Keratinocyte (primary cell): ENCODE data around the gene PABPC1L2B. TPM values are rescaled to one million over a fixed set of nuclear protein-coding genes. Genes with fewer than 3 reads are reported as not detected.

Source experiments
- DNase-seq: peaks from one replicate; pipeline ENCODE4 v3.0.0-alpha.2; 2011; ENCODE audit warnings: low read depth, missing footprints, low spot score
- FAIRE-seq: peaks from 2 replicates; lab custom pipeline; 2011; peaks lifted over from hg19 to GRCh38; lab: Jason Lieb, UNC
- H2AFZ ChIP-seq: 2 replicates; pipeline ENCODE4 v1.6.0; 2012; ENCODE audit warnings: low read length, control low read depth, inconsistent platforms; ENCODE audit not compliant: control insufficient read depth
- H3K27ac ChIP-seq: 2 replicates; pipeline ENCODE4 v1.5.1; 2011; ENCODE audit warnings: low read length; ENCODE audit not compliant: control insufficient read depth, insufficient read depth
- H3K27me3 ChIP-seq: 3 replicates; pipeline ENCODE4 v1.6.0; 2011; ENCODE audit warnings: low read length; ENCODE audit not compliant: control insufficient read depth, insufficient read depth; ENCODE audit errors: extremely low read depth
- H3K36me3 ChIP-seq, 2 experiments: 2 replicates in 1 of 2; 3 replicates in 1 of 2; pipeline ENCODE4 v1.5.1; 2011; ENCODE audit warnings: low read length in 2 of 2, mild to moderate bottlenecking in 1 of 2; ENCODE audit not compliant: control insufficient read depth in 2 of 2, insufficient read depth in 2 of 2; ENCODE audit errors: extremely low read depth in 1 of 2
- H3K4me1 ChIP-seq: 3 replicates; pipeline ENCODE4 v1.5.1; 2011; ENCODE audit warnings: low read length; ENCODE audit not compliant: control insufficient read depth, insufficient read depth; ENCODE audit errors: extremely low read depth
- H3K4me2 ChIP-seq: 3 replicates; pipeline ENCODE4 v1.6.0; 2011; ENCODE audit warnings: low read depth, low read length; ENCODE audit not compliant: control insufficient read depth, insufficient read depth; ENCODE audit errors: extremely low read depth
- H3K4me3 ChIP-seq, 3 experiments: fragments of 200-600 bp in 1 of 3; sonication (generic) in 1 of 3; 2 replicates in 2 of 3; 3 replicates in 1 of 3; pipeline ENCODE4 v1.5.1; 2011 to 2016; ENCODE audit warnings: low read length in 3 of 3, mild to moderate bottlenecking in 3 of 3, control low read depth in 2 of 3, inconsistent platforms in 1 of 3, low read depth in 1 of 3, mixed read lengths in 1 of 3, mixed run types in 1 of 3, moderate library complexity in 1 of 3; ENCODE audit not compliant: control insufficient read depth in 2 of 3, insufficient read depth in 2 of 3; ENCODE audit errors: extremely low read depth in 1 of 3
- H3K79me2 ChIP-seq: 2 replicates; pipeline ENCODE4 v1.6.0; 2012; ENCODE audit warnings: low read length; ENCODE audit not compliant: control insufficient read depth, insufficient read depth
- H3K9ac ChIP-seq: 3 replicates; pipeline ENCODE4 v1.6.0; 2011; ENCODE audit warnings: low read length; ENCODE audit not compliant: control insufficient read depth, insufficient read depth; ENCODE audit errors: extremely low read depth
- H3K9me1 ChIP-seq: 3 replicates; pipeline ENCODE4 v1.6.0; 2011; ENCODE audit warnings: low read length; ENCODE audit not compliant: control insufficient read depth, insufficient read depth; ENCODE audit errors: extremely low read depth
- H3K9me3 ChIP-seq: 2 replicates; pipeline ENCODE4 v1.5.1; 2012; ENCODE audit warnings: low read depth, low read length; ENCODE audit not compliant: control insufficient read depth
- H4K20me1 ChIP-seq: 3 replicates; pipeline ENCODE4 v1.6.0; 2011; ENCODE audit warnings: low read length; ENCODE audit not compliant: control insufficient read depth, insufficient read depth; ENCODE audit errors: extremely low read depth
- CTCF ChIP-seq, 3 experiments: IDR thresholded peaks in 1 of 3; conservative IDR thresholded peaks in 1 of 3; optimal IDR thresholded peaks in 1 of 3; 2 replicates in 2 of 3; 3 replicates in 1 of 3; pipeline versions ENCODE3 to v1.5.1; 2011; ENCODE audit warnings: low read length in 3 of 3, mild to moderate bottlenecking in 3 of 3, moderate library complexity in 2 of 3, control low read depth in 1 of 3, inconsistent platforms in 1 of 3; ENCODE audit not compliant: insufficient read depth in 2 of 3; ENCODE audit errors: extremely low read depth in 1 of 3
- dilution Hi-C: fragments of 300-500 bp; cut with MboI; formaldehyde crosslinking; loops from one replicate; pipeline ENCODE4 v1.7.0; 2020; ENCODE audit warnings: low sequenced_read_pairs; ENCODE audit not compliant: extremely low pct_ligation_motif_present
- polyA plus RNA-seq, 5 experiments: library from polyadenylated mRNA; depleted of rRNA in 3 of 5; stranded (reverse) in 3 of 5; stranded (forward) in 1 of 5; unstranded in 1 of 5; fragments of >200 nt; gene quantifications; 1 replicate in 1 of 5; 2 replicates in 3 of 5; 3 replicates in 1 of 5; pipeline versions ENCODE4 v1.2.1 to v1.2.3, GENCODE V29; 2011 to 2012; ENCODE audit warnings: missing spikeins in 2 of 5, low read depth in 1 of 5, low replicate concordance in 1 of 5

Gene PABPC1L2B
- polyA plus RNA-seq, 1 donor (not counting 4 experiments of a cell fraction or from before 2014, with no cell fraction given), result not detected

- Histone ChIP-seq H3K79me2 (no peaks in the 10 kb centered on the region), H3K4me2 (no peak overlapping the region), H3K27me3 (no peaks in the 10 kb centered on the region), H3K9me3 (no peaks in the 10 kb centered on the region), H3K4me1 (no peaks in the 10 kb centered on the region), H3K27ac (no peak overlapping the region), H3K36me3 (no peaks in the 10 kb centered on the region), H2AFZ (no peak overlapping the region), H3K9ac (no peak overlapping the region), H4K20me1 (no peaks in the 10 kb centered on the region), H3K4me3 (no peak overlapping the region), H3K9me1 (no peaks in the 10 kb centered on the region)
- DNase-seq (no peak), FAIRE-seq (no peak)
- TF ChIP-seq CTCF (optimal IDR thresholded peaks at IDR 0.05 in 1 of 3, IDR thresholded peaks at IDR 0.05 in 1 of 3, conservative IDR thresholded peaks at IDR 0.05 in 1 of 3; ENCODE audit: extremely low read depth in 1 of 3, insufficient read depth in 2 of 3, low read length in 3 of 3), result no peak
- dilution Hi-C loops, result no loop called here
These were observed 26.1 kb downstream of the PABPC1L2B start for GRCh38 chrX:73028876-73029275.

Other genes with a start within 250 kb of the PABPC1L2B start
- not detected in 3 replicates for gene DMRTC1B, start 226.0 kb upstream of the PABPC1L2B start, polyA plus RNA-seq
- not detected in 3 replicates for gene FAM236B, start 220.3 kb upstream of the PABPC1L2B start, polyA plus RNA-seq
- not detected in 3 replicates for gene FAM236D, start 194.7 kb upstream of the PABPC1L2B start, polyA plus RNA-seq
- gene FAM236C, start 90.3 kb upstream of the PABPC1L2B start, polyA plus RNA-seq, result not detected in 3 replicates
- not detected in 3 replicates for gene FAM236A, start 64.7 kb upstream of the PABPC1L2B start, polyA plus RNA-seq
- gene DMRTC1, start 59.1 kb upstream of the PABPC1L2B start, polyA plus RNA-seq, result not detected in 3 replicates
- gene PABPC1L2A, start 76.6 kb downstream of the PABPC1L2B start, polyA plus RNA-seq, result not detected in 3 replicates
- 2.0 to 4.0 TPM (median 2.8 TPM) in 3 replicates for gene NAP1L2, start 211.9 kb downstream of the PABPC1L2B start, polyA plus RNA-seq